GM21515 (cell line): Measurements from ENCODE around the gene POU2F3.
A peak's percentile ranks its signal among the peaks of the same experiment; 100 is the strongest.

Experiments used
- ATAC-seq: cut with Tn5 transposase; IDR thresholded peaks from one replicate; pipeline ENCODE4 v1.9.1; 2021; ENCODE audit not compliant: unreplicated experiment

The POU2F3 gene

DNA sequence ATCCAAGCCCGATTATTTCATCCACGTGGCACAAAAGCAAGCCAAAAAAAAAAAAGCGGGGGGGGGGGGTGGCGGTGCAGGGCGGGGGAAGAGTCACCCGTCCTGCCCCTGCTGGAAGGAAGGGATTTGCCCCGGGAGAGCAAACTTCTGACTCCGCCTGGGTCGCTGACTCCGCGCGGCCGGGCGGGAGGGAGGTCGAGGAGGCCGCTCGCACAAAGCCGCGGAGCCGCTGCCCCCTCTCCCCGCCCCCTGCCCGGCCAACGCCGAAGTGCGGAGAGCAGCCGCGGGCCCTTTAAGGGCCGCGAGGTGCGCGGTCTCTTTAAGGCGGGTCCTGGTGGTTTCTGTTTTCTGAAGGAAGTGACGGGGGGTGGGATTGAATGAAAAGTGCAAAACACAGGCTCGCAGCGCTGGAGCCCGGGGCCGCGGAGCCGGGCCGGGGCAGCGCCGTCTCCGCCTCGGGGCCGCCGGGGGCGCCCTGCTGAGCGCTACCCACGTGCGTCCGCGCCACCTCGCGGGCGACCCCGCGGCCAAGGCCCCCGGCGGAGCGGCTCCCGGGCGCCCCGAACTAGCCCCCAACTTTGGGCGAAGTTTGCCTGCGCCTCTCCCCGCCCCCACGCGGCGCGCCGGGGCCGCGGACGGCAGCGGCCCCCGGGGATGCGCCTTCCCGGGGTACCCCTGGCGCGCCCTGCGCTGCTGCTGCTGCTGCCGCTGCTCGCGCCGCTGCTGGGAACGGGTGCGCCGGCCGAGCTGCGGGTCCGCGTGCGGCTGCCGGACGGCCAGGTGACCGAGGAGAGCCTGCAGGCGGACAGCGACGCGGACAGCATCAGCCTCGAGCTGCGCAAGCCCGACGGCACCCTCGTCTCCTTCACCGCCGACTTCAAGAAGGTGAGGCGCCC is 29.1 kb upstream of the POU2F3 start, which contains the start of gene OAF:
Gene OAF, plus strand, starts transcription at position 407 of the 896 bp plus-strand sequence. Its CDS starts 248 bp downstream, at position 655.
- ATAC-seq = peak; percentile 88

- peak; percentile 10 for ATAC-seq
Observed at GRCh38 chr11:120211522-120212258, 28.2 kb upstream of the POU2F3 start.

- no peak for ATAC-seq
Observed at GRCh38 chr11:120212259-120212878, 27.6 kb upstream of the POU2F3 start.

DNA sequence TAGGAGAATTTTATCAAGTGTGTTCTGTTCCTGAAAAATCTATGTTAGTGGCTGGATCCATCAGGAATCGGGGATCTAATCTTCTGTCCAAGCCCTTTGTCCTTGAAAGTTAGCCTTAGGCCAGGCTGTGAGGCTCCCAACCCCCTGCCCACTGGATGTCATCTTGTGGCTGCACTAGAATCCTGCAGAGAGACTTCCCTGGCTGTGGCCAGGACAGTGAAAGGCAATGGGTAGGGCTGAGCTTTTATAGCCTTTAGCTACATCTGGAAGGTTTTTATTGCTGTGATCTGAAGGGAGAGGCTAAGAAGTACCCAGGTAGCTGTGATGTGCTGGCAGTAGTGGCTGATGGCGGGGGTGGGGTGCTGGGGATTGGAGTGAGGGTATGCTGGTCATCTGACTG is 27.0 kb upstream of the POU2F3 start:
- ATAC-seq = no peak

- ATAC-seq = no peak
Observed at GRCh38 chr11:120214581-120214980, 25.4 kb upstream of the POU2F3 start.

DNA sequence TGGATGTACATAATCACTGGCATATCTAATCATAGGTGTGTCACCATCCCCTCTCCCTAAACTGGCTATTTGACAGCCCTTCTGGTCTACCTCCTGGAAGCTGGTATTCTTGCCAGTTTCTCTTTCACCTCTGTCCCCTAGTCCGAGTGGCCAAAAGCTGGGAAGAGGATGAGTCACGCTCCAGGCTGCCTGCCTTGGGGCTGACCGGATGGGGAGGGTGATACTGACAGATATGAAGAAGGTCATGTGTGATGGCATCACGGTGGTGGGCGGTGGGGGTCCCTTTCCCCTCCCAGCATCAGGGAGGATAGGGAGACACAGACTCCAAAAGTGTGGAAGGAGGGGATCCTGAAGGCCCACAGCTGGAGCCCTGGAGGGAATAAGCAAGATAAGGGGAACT is 24.3 kb upstream of the POU2F3 start:
- no peak for ATAC-seq

GRCh38 chr11:120216426-120217102 is 23.4 kb upstream of the POU2F3 start:
- ATAC-seq = no peak

- ATAC-seq = no peak
Observed at GRCh38 chr11:120217526-120217925, 22.4 kb upstream of the POU2F3 start.

DNA sequence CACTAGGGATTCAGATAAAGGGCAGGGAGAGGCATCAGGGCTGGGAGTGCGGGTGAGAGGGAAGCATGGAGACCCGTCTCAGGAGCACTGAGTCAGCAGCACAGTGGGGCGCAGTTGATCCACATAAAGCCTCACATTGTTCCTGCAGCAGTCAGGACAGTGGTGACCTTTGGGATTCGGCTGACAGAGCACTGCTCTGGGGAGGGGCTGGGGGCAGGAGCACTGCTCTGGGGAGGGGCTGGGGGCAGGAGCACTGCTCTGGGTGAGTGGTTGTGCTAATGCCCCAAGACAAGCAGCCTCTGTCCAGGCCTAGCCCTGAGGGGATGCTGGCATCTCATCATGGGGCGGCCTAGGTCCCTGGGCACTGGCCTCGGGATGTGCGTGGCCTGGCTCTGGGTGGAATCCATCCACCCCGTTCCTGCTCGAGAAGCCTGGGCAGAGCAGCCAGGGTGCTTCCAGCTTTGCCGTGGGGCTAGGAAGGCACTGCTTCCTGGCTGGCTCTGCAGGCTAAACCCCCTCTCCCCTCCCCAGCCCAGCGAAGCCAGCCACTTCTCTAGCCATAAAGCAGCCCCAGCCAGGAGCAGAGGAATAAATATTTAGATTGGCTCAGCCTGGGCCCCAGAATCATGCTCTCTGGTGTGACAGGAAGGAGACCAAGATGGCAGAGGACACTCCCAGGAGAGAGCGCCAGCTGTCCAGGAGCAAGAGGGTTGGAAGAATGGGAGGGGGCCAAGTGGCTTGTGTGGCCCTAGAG is 21.8 kb upstream of the POU2F3 start:
- ATAC-seq = no peak

DNA sequence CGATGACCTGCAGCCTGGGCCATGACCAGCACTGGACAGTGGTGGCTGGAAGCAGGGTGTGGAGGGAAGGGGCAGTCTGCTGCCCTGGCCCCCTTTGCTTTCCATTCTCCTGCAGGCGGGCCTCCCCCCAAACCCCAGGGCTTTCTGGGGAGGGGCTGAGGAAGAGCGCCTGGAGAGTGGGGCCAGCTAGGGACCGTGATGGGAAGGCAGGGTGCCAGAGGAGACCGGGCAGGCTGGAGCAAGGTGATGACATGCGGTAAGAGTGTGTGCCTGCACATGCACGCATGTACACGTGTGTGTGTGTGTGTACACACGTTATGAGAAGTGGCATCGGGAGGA is 21.3 kb upstream of the POU2F3 start:
- no peak for ATAC-seq

DNA sequence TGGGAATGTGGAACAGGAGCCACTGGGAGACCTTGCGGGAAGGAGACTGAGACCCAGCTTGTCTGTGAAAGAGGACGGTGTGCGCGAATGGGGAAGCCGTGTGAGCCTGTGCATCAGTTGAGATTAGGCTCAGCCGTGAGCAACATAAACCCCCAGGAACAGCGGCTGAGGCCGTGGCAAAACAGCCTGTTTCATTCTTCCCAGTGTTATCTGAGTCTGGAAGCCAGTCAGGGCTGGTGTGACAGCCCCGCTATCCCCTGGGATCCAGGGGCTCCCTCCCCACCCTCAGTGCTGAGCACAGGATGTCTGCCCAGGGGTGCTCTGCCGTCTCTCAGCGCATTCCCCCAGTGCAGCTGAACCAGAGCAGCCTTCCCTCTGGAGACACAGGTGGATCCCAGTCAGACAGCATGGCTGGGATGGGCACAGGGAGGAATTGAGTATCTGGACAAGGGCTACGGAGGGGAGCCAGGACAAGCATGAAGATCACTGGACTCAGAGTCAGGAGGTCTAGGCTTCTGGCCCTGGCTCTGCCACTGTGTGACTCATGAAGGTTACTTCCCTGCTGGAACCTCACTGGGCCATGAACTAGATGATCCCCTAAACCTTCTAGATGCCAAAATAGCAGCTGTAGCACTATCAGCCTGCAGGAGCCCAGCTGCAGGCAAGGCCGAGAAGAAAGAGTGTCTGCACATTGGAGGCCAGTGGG is 20.6 kb upstream of the POU2F3 start:
- no peak for ATAC-seq

DNA sequence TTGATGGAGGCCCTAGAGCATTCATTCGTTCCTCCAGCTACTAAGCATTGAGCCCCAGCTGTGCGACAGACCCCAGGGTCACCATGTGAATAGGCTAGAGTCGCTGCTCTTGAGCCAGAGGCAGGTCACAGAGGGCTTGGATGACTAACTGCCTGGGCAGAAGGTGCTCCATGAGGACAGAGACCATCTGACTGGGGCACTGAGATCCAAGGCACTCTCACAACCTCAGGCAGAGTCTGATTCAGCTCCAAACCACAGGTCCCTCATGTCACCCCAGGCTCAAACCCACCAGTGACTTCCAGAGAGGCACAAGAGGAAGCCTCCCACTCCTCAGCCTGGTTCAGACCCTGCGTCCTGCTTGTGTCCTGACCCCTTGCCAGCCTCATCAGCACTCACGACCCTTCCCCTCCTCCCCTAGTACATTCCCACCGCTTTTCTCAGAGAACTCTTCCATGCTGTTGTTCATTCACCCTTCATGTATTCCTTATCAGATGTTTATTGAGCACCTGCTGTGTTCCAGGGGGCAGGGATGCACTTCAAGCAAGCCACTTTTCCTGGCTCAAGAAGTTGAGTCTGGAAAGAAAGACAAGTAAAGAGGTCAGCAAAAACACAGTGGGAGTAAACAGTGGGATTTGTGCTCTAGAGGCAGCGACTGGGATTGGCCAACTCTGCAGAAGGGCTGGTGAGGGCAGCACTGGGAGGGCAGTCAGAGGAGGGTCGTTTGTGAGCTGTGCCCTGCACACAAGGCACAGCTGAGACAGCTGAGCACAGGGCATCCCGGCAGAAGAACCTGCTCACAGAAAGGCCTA is 19.8 kb upstream of the POU2F3 start:
- ATAC-seq = no peak

DNA sequence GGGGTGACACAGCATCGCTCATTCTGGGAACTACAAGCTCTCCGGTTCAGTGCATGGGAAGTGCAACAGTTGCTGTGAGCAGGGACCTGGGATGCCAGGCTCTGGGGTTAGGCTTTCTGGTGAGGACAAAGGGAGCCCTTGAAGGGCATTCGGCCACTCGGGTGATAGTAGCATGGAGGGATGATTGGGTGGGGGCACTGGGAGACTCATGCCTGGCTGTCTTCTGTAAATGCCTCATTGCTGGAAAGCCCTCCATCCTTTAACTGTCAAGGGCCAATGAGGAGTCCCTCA is 19.2 kb upstream of the POU2F3 start:
- no peak for ATAC-seq

- ATAC-seq = no peak
Observed at GRCh38 chr11:120221115-120221752, 18.7 kb upstream of the POU2F3 start.

GRCh38 chr11:120222916-120223315 is 17.0 kb upstream of the POU2F3 start:
- no peak for ATAC-seq

DNA sequence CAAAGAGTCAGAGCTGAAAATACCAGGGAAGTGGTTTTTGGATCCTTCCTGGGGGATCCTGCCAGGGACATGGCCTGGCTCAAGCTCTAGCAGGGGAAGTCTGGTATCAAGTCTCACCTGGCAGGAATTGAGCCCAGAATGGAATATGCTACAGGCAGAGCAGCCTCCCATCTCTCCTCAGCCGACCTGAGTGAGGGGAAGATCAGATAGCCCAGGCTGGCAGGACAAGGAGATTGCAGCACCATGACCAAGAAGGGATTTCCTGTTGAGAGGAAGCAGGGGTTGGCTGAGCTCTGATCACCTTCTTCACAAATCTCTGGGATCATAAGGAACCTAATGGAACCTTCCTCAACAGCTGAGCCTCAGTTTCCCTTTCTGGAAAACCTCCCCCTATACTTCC is 16.1 kb upstream of the POU2F3 start:
- no peak for ATAC-seq

DNA sequence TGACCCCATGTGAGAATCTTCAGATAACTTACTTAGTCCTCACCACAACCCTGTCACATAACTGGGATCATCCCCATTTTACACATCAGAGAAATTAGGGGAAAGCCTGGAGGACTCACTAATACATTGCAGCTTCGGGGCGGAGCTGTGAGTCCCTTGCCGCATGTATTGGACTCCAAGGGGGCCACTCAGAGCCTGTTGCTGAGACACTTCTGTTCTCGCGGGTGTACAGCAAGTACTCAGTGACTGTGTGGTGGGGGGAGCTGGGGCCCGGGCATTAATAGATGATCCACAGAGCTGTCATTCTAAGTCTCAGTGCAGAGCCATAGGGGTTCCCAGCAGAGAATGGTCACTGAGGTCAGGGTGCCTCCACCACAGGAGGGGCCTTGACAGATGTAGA is 15.6 kb upstream of the POU2F3 start:
- ATAC-seq = no peak

DNA sequence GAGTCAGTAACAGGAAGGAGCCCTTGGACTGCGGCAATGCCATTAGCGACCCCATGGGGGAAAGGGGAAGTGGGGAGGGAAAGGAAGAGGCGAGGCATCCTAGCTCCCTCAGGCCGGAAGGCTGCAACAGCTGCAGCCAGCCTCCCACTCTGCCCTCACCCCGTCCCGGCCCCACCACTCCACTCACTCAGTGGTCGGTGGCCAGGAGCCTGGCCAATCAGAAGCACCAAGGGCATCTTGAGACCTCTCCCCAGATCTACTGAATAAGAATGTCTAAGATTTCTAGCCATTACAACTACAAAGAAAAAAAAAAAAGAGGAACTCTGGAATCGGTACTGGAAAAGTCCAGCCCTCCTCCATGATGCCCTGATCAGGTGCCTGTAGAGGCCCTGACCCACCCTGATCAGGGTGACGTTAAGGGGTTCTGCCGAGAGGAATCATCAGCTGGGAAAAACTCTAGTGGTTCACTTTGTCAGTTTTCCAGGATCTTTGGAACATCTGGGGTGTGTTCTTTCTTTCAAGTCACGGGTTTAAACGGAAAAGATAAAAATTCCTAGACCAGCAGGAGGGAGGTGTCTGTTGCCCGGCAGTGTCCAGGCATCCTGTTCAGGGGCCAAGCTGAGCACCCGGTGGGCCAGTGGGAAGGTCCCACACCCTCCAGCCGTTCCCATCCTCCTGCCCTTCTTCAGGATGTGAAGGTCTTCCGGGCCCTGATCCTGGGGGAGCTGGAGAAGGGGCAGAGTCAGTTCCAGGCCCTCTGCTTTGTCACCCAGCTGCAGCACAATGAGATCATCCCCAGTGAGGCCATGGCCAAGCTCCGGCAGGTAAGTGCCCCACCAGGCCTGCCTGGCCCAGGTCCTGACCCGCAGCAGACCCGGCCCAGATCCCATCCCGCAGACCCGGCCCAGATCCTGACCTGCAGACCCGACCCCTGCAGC is 14.7 kb upstream of the POU2F3 start:
- ATAC-seq = no peak
